GM18868 (cell line): Measurements from ENCODE around the gene SLC2A14.
"Not testable (repeated sequence)": the region's sequence is repeated elsewhere in the genome, so short reads cannot be mapped to it uniquely, and the experiment has no call there.

Source experiments
- ATAC-seq: cut with Tn5 transposase; IDR thresholded peaks from one replicate; pipeline ENCODE4 v1.9.1; 2021; ENCODE audit warnings: mild to moderate bottlenecking, moderate library complexity; ENCODE audit not compliant: unreplicated experiment

The SLC2A14 gene

DNA sequence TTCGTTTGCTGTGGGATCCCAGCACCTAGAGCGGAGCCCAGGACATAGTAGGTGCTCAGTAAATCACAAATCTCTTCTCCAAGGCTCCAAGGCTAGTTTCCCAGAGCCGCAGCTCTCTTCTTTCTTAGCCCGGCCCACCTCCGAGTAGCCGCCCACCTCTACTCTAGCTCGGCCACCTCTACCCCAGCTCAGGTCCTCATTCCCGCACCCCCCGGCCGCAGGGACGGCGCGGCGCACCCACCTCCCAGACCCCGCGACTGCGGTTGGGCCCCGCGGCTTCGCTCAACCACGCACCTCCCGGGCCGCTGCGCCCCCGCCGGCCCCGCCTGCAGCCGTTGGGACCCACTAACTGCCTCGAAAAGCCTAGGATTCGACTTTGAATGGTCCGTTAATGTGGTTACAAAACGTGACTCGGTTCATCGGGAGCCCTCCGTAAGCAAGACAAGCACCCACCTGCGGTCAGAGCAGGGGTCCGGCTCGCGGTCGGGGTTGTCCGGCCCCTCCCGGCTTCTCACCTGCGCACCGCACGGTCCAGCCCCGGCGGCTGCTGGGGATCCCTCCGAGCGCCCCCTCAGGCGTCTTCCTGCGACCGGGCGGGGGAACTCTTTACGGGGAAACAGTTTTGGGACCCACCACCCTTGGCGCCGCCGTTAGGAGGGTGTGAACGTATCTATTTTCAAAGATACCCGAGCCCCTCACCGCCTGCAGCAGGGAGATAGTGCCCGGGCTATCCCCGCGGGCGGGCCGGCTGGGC lies at the start of gene SLC2A14:
SLC2A14 (minus strand) TSS at position 350 of the 754 bp plus-strand sequence. CDS start 3,035 bp downstream, outside the sequence.
- ATAC-seq, result no peak

GRCh38 chr12:7921181-7921580 lies 48.5 kb upstream of the SLC2A14 start:
- ATAC-seq, result not testable (repeated sequence)

GRCh38 chr12:7918268-7918590 lies 45.5 kb upstream of the SLC2A14 start:
- ATAC-seq, result not testable (repeated sequence)

- ATAC-seq, result no peak
These were observed 44.9 kb upstream of the SLC2A14 start for GRCh38 chr12:7917392-7918267.

GRCh38 chr12:7916936-7917335 lies 44.2 kb upstream of the SLC2A14 start:
- ATAC-seq, result no peak

DNA sequence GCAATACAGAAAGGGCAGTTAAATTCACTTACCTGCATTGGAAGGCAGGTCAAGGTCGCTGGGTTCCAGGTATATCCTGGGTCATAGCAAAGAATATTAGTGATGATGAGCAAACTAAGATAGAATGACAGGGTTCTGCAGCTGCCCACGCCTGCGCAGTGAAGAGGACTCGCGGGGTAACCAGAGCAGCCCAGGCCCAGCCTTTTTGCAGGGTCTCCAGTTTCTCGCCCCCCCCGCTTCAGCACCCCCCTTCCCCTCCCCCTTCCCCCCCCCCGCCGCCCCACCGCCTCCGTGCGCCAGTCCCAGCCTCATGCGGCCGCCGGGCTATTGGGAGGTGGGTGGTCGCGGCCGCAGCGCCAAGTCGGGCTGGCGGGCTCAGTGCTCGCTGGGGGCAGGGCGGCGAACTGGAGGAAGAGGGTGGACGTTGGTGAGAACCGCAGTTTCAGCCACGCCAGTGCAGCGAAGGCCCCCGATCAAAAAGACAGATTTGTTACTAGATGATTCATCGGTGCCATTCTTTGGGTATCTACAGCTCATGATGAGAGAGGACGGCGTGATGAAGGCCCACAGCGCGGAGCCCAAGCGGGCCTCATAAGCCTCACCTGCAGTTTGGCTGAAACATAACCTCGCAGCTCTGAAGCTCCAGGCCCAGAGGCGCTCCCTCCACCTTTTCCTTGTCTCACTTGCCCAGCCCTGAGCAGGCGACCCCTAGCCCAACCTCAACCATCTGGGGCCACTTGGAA lies 43.1 kb upstream of the SLC2A14 start:
- ATAC-seq, result no peak

DNA sequence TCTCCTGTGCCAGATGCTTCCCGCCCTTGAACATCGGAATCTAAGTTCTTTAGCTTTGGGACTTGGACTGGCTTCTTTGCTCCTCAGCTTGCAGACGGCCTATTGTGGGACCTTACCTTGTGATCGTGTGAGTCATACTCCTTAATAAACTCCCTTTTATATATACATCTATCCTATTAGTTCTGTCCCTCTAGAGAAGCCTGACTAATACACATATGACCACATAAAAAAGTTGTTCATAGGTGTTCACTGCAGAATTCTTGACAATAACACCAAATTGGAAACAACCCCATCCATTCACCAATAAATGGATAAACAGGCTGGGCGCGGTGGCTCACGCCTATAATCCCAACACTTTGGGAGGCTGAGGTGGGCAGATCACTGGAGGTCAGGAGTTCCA lies 37.4 kb upstream of the SLC2A14 start:
- ATAC-seq, result not testable (repeated sequence)

GRCh38 chr12:7907009-7907408 lies 34.3 kb upstream of the SLC2A14 start:
- ATAC-seq, result no peak

- not testable (repeated sequence) for ATAC-seq
These were observed 33.6 kb upstream of the SLC2A14 start for GRCh38 chr12:7906303-7906702.

GRCh38 chr12:7905600-7906125 lies 32.9 kb upstream of the SLC2A14 start:
- not testable (repeated sequence) for ATAC-seq

DNA sequence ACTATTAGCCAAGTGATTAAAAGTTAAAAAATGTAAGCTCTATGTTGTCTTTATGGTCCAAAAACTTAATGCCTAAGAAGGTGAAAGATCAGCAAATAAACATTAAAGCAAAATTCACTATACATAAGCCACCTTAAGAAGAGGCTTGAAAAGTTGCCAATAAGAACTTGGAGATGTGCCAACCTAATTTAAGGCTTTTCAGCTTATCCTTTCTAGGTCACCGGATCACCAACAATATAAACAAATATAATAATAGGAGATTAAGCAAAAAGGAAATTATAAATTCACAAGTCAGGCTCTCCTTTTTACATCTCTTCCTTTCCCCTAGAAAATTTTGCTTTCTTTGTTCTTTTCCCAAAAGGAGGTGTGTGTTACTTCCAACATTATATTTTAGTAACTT lies 32.4 kb upstream of the SLC2A14 start:
- no peak for ATAC-seq

DNA sequence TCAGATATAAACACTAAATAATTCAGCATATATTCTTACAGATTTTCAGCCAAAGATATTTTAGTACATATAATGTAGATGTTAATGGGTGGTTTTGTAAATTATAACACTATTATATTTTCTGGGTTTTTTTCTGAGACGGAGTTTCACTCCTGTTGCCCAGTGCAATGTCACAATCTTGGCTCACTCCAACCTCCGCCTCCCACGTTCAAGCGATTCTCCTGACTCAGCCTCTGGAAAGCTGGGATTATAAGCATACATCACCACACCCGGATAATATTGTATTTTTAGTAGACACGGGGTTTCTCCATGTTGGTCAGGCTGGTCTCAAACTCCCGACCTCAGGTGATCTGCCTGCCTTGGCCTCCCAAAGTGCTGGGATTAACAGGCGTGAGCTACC lies 29.7 kb upstream of the SLC2A14 start:
- ATAC-seq, result not testable (repeated sequence)

DNA sequence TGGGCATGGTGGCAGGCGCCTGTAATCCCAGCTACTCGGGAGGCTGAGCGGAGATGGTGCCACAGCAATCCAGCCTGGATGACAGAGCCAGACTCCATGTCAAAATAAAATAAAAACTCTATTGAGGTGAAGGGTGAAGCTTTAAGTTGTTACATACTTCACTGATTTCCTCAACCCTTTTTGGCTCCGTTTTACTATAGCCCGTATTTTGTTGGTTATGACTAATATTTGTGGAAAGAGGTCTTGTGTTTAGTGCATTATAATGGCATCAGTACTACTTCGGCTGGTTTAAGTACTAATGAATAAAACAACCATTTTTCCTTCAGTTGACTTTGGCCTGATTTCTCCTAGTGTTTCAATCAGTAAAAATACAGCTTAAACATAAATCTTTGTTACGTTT lies 27.0 kb upstream of the SLC2A14 start:
- no peak for ATAC-seq

DNA sequence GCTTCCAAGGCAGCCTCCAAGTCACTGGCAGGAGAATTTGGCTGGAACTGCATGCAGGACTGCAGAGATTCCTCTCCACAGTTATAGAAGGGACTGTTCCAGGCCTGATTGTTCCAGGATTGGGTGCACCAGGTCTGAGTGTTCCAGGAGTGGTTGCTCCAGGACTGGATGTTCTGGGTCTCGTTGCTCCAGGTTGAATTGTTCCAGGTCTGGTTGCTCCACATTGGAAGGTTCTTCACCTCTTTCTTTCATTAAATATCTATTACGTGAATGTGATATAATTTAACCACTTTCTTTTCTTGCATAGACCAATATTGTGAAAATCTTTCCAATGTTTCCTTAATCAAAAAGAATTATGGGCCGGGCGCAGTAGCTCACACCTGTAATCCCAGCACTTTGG lies 24.0 kb upstream of the SLC2A14 start:
- not testable (repeated sequence) for ATAC-seq

DNA sequence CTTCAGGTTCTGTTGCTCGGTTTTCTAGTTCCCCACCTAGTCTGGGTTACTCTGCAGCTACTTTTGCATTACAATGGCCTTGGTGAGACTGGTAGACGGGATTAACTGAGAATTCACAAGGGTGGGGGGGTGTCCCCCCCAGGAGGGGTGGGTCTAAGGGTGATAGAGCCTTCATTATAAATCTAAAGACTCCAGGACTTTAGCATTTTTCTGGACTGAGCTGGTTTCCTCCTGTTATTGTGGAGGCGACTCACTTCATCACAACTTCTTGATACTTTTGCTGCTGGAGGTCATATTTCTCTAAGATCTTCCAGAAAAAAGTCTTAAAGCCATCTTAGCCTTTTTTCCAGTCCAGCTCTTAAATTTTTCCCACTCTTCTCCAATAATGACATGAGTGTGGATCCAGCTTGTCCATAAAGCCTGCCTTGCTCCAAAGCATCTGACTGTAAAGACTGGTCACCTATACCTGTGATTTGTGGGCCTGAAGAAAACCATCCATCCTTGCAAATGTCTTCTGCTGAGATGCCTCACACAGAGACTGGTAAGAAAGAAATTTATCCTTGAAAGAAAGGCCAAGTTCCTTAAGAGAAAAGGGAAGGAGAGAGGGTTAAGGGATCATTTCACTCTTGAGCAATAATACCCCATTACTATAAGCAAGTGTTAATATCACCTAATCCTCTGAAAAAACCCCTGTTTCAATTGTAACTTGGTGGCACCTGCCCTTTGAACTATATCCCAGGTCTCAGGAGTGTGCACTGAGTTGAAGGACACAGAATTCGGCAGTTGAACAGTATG lies 19.7 kb upstream of the SLC2A14 start:
- no peak for ATAC-seq

- no peak for ATAC-seq
These were observed 12.0 kb upstream of the SLC2A14 start for GRCh38 chr12:7884689-7885088.

DNA sequence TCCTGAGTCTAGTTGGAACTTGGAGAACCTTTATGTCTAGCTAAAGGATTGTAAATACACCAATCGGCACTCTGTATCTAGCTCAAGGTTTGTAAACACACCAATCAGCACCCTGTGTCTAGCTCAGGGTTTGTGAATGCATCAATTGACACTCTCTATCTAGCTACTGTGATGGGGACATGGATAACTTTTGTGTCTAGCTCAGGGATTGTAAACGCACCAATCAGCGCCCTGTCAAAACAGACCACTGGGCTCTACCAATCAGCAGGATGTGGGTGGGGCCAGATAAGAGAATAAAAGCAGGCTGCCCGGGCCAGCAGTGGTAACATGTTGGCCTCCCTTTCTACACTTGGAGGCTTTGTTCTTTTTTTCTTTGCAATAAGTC lies 9.0 kb upstream of the SLC2A14 start:
- ATAC-seq, result not testable (repeated sequence)

DNA sequence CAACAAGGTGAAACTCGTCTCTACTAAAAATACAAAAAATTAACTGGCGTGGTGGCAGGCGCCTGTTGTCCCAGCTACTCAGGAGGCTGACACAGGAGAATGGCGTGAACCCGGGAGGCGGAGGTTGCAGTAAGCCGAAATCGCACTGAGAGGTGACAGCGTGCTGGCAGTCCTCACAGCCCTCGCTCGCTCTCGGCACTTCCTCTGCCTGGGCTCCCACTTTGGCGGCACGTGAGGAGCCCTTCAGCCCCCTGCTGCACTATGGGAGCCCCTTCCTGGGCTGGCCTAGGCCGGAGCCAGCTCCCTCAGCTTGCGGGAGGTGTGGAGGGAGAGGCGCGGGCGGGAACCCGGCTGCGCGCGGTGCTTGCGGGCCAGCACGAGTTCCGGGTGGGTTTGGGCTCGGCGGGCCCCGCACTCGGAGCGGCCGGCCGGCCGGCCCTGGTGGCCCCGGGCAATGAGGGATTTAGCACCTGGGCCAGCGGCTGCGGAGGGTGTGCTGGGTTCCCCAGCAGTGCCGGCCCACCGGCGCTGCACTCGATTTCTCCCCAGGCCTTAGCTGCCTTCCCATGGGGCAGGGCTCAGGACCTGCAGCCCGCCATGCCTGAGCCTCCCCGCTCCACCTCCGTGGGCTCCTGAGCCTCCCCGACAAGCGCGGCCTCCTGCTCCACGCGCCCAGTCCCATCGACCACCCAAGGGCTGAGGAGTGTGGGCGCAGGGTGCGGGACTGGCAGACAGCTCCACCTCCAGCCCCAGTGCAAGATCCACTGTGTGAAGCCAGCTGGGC lies 8.4 kb upstream of the SLC2A14 start:
- ATAC-seq, result not testable (repeated sequence)

DNA sequence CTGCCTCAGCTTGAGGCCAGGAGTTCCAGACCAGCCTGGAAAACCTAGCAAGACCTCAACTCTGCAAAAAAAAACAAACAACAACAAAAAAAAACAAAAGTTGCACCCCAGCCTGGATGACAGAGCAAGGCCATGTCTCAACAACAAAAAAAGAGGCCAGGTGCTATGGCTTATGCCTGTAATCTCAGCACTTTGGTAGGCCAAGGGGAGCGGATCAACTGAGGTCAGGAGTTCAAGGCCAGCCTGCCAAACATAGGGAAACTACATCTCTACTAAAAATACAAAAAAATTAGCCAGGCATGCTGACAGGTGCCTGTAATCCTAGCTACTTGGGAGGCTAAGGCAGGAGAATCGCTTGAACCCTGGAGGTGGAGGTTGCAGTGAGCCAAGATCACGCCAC lies 6.5 kb upstream of the SLC2A14 start:
- no peak for ATAC-seq

DNA sequence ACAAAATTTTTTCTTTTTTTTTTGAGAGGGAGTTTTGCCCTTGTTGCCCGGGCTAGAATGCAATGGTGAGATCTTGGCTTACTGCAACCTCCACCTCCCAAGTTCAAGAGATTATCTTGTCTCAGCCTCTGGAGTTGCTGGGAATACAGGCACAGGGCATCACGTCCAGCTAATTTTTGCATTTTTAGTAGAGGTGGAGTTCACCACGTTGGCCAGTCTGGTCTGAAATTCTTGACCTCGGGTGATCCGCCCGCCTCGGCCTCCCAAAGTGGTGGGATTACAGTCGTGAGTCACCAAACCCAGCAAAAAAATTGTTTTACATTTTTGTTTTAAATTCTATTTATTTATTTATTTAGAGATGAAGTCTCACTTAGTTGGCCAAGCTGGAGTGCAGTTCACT lies 4.7 kb upstream of the SLC2A14 start:
- no peak for ATAC-seq
